Dedifferentiated amniotic fluid mesenchymal stem cell (primary cell): ENCODE data around the gene MTA1.

ENCODE experiments used
- DNase-seq: peaks from one replicate; pipeline ENCODE4 v3.0.0-alpha.2; 2016; ENCODE audit errors: extremely low spot score

MTA1 gene

GRCh38 chr14:105386581-105387529, 32.8 kb upstream of the MTA1 start:
- DNase-seq, result no peak

GRCh38 chr14:105387530-105387922, 32.1 kb upstream of the MTA1 start:
- no peak for DNase-seq

GRCh38 chr14:105388110-105388951, 31.3 kb upstream of the MTA1 start:
- no peak for DNase-seq

- no peak for DNase-seq
Observed at GRCh38 chr14:105388976-105389375, 30.7 kb upstream of the MTA1 start.

GRCh38 chr14:105389534-105389933, 30.1 kb upstream of the MTA1 start:
- DNase-seq, result no peak

- DNase-seq, result no peak
Observed at GRCh38 chr14:105389976-105390848, 29.4 kb upstream of the MTA1 start.

GRCh38 chr14:105390849-105391500, 28.7 kb upstream of the MTA1 start:
- DNase-seq, result no peak

GRCh38 chr14:105391541-105391940, 28.1 kb upstream of the MTA1 start:
- no peak for DNase-seq

- no peak for DNase-seq
Observed at GRCh38 chr14:105392131-105393090, 27.2 kb upstream of the MTA1 start.

GRCh38 chr14:105393151-105393550, 26.5 kb upstream of the MTA1 start:
- DNase-seq, result no peak

GRCh38 chr14:105394714-105395537, 24.7 kb upstream of the MTA1 start:
- no peak for DNase-seq

- DNase-seq, result no peak
Observed at GRCh38 chr14:105395538-105395854, 24.1 kb upstream of the MTA1 start.

- no peak for DNase-seq
Observed at GRCh38 chr14:105397350-105397931, 22.2 kb upstream of the MTA1 start.

- peak; percentile 67 for DNase-seq
Observed at GRCh38 chr14:105398044-105398725, 21.4 kb upstream of the MTA1 start, which contains the start of gene TEX22. Gene TEX22 (plus strand): TSS chr14:105398538. CDS start chr14:105399341, 803 bp downstream.

GRCh38 chr14:105398726-105399465, 20.7 kb upstream of the MTA1 start:
- no peak for DNase-seq

- no peak for DNase-seq
Observed at GRCh38 chr14:105399466-105399775, 20.2 kb upstream of the MTA1 start.

- no peak for DNase-seq
Observed at GRCh38 chr14:105400016-105400415, 19.6 kb upstream of the MTA1 start.

- no peak for DNase-seq
Observed at GRCh38 chr14:105401699-105402098, 17.9 kb upstream of the MTA1 start.
